Muscle layer of colon (tissue), 2 donors: ENCODE results near the gene RXRA.

Source experiments
- H3K27ac ChIP-seq: one replicate; pipeline ENCODE4 v1.7.0; 2013; ENCODE audit warnings: low read depth, mild to moderate bottlenecking, low read length, moderate library complexity
- H3K27me3 ChIP-seq, 2 donors: one replicate each; pipeline ENCODE4 v1.7.0; 2013; ENCODE audit warnings: low read length in 2 of 2, mild to moderate bottlenecking in 2 of 2; ENCODE audit not compliant: insufficient read depth in 2 of 2, control insufficient read depth in 1 of 2
- H3K36me3 ChIP-seq: one replicate; pipeline ENCODE4 v1.7.0; 2013; ENCODE audit warnings: mild to moderate bottlenecking, low read length; ENCODE audit not compliant: insufficient read depth
- H3K4me1 ChIP-seq: one replicate; pipeline ENCODE4 v1.7.0; 2013; ENCODE audit warnings: mild to moderate bottlenecking, low read length; ENCODE audit not compliant: insufficient read depth
- H3K4me3 ChIP-seq, 2 donors: one replicate each; pipeline ENCODE4 v1.7.0; 2013; ENCODE audit warnings: low read length in 2 of 2, low read depth in 1 of 2, mild to moderate bottlenecking in 1 of 2, moderate library complexity in 1 of 2
- H3K9ac ChIP-seq: one replicate; pipeline ENCODE4 v1.7.0; 2013; ENCODE audit warnings: low read length
- H3K9me3 ChIP-seq: one replicate; pipeline ENCODE4 v1.7.0; 2013; ENCODE audit warnings: mild to moderate bottlenecking, low read length
- donor health status: abdominal sarcoma.
- donor health status: Adenocarcinoma of cecum.

The RXRA gene

DNA sequence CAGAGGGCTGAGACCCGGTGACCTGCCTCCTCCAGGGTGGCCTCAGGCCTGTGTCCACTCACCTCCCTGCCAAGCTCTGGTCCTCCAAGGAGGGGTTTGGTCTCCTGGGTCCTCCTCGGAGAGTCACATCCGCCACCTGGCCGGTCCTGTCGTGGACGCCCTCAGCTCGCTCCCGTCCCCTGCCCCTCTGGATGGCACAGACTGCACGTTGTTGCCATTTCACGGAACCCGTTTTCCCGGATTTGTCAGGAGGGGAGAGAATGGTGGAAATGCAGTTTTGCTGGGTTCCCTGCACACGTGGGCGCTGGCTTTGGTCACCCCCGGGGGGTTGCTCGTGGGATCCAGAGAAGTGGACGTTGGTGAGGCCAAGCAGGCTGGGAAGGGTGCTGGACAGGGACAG lies 62.7 kb downstream of the RXRA start:
- Histone ChIP-seq H3K27me3 (no peaks in the 10 kb centered on the region), H3K9me3 (no peaks in the 10 kb centered on the region), H3K36me3 (no peaks in the 10 kb centered on the region), H3K4me1 (peaks cover 61% of the 10 kb centered on the region), H3K27ac (no peak overlapping the region), H3K4me3 (no peak overlapping the region), H3K9ac (no peak overlapping the region)

DNA sequence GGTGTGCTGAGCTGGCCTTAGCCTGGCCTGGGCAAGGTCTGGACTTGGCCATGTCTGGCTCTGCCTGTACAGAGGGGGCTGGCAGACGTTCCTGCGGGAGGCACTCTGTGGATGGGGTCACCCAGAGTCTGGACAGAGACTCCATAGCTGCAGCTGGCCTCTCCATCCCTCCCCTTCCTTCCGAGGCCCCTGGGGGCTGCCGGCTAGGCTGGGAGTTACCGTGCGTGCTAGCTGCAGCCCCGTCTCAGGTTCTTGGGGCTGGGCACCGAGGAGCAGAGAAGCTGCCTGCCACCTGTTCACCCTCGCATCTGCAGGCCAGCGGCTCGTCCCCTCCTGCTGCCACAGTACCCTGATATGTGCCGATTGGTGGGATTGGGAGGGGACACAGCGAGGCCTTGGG lies 63.4 kb downstream of the RXRA start:
- Histone ChIP-seq H3K4me1 (peaks cover 58% of the 10 kb centered on the region), H3K36me3 (no peaks in the 10 kb centered on the region), H3K27ac (no peak overlapping the region), H3K9me3 (no peaks in the 10 kb centered on the region), H3K9ac (no peak overlapping the region), H3K4me3 (no peak overlapping the region), H3K27me3 (no peaks in the 10 kb centered on the region)

GRCh38 chr9:134390537-134390936 lies 64.3 kb downstream of the RXRA start:
- Histone ChIP-seq H3K9ac (no peak overlapping the region), H3K36me3 (no peaks in the 10 kb centered on the region), H3K27ac (no peak overlapping the region), H3K4me1 (peaks cover 56% of the 10 kb centered on the region), H3K4me3 (no peak overlapping the region), H3K9me3 (no peaks in the 10 kb centered on the region), H3K27me3 (no peaks in the 10 kb centered on the region)

GRCh38 chr9:134390947-134391318 lies 64.7 kb downstream of the RXRA start:
- Histone ChIP-seq H3K27me3 (no peaks in the 10 kb centered on the region), H3K9ac (no peak overlapping the region), H3K4me1 (peaks cover 57% of the 10 kb centered on the region), H3K4me3 (no peak overlapping the region), H3K27ac (no peak overlapping the region), H3K9me3 (no peaks in the 10 kb centered on the region), H3K36me3 (no peaks in the 10 kb centered on the region)

- H3K4me3 ChIP-seq: no peak overlapping the region
- H3K27ac ChIP-seq: no peak overlapping the region
These were observed 65.3 kb downstream of the RXRA start for GRCh38 chr9:134391319-134392231.

GRCh38 chr9:134392900-134393299 lies 66.6 kb downstream of the RXRA start:
- H3K36me3 ChIP-seq: no peaks in the 10 kb centered on the region
- H3K27me3 ChIP-seq: no peaks in the 10 kb centered on the region
- H3K4me1 ChIP-seq: peaks cover 42% of the 10 kb centered on the region
- H3K27ac ChIP-seq: no peak overlapping the region
- no peaks in the 10 kb centered on the region for H3K9me3 ChIP-seq
- no peak overlapping the region for H3K9ac ChIP-seq
- H3K4me3 ChIP-seq: no peak overlapping the region

More at GRCh38 chr9:134391319-134392231, 65.3 kb downstream of the RXRA start:
- H3K9ac ChIP-seq: no peak overlapping the region
- no peaks in the 10 kb centered on the region for H3K27me3 ChIP-seq
- H3K9me3 ChIP-seq: no peaks in the 10 kb centered on the region
- peaks cover 54% of the 10 kb centered on the region for H3K4me1 ChIP-seq
- no peaks in the 10 kb centered on the region for H3K36me3 ChIP-seq

DNA sequence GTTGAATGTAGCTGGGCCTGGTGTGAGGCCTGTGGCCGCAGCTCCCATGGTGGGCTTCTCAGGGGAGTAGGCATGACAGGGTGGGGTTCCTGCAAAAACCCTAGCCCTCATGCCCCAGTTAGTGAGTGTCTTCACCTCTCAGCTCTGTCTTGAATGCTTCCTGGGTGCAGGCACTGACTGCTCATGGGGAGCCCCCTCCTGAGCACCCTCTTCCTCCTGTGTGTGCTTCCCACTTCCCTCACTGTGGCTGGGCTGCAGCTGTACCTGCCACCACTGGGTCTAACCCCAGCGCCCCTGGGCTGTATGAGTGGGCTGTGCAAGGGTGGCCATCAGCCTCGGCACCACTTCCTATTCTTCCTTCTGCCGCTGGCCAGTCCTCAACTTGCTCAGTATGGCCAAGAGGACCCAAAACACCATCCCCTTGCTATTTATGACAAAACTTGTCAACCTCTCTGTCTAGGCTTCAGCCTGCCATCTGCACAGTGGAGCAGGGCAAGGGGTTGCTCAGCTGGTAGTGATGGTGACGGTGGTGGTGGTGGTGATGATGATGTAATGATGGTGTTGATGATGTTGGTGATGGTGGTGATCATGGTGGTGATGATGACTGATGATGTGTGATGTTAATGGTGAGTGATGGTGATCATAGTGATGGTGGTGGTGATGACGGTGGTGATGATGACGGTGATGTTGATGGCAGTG lies 67.5 kb downstream of the RXRA start:
- H3K4me3 ChIP-seq: no peak overlapping the region
- H3K9me3 ChIP-seq: no peaks in the 10 kb centered on the region
- H3K4me1 ChIP-seq: peaks cover 36% of the 10 kb centered on the region
- H3K27ac ChIP-seq: no peak overlapping the region
- H3K36me3 ChIP-seq: no peaks in the 10 kb centered on the region
- H3K9ac ChIP-seq: no peak overlapping the region
- no peaks in the 10 kb centered on the region for H3K27me3 ChIP-seq

DNA sequence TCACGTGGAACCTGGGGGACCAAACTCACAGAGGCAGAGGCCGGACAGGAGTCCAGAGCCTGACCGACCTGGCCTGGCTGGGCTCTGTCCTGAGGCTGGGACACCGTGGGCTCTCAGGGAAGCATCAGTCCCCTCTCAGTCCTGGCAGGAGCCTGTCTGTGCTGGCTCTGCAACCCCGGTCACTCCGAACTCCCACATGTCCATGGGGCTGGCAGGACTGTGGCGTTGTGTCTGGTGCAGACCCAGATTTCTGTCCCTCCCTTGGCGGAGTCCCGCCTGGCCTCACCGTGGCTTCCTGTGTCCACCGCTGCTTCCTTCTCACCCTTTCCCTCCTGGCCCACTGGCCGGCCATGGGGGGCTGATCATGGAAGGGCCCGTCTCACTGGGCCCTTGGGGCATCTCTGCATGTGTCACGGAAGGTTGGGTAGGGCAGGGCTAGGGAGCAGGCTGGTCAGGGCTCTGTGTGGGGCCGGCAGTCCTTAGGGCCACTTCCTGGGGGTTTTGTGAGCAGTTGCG lies 68.8 kb downstream of the RXRA start:
- no peak overlapping the region for H3K4me3 ChIP-seq
- peaks cover 31% of the 10 kb centered on the region for H3K4me1 ChIP-seq
- H3K27ac ChIP-seq: no peak overlapping the region
- no peak overlapping the region for H3K9ac ChIP-seq
- H3K36me3 ChIP-seq: no peaks in the 10 kb centered on the region
- H3K27me3 ChIP-seq: no peaks in the 10 kb centered on the region
- peaks cover 5% of the 10 kb centered on the region for H3K9me3 ChIP-seq

- Histone ChIP-seq H3K27ac (no peak overlapping the region), H3K36me3 (no peaks in the 10 kb centered on the region), H3K4me1 (peaks cover 24% of the 10 kb centered on the region), H3K27me3 (no peaks in the 10 kb centered on the region), H3K4me3 (no peak overlapping the region), H3K9ac (no peak overlapping the region), H3K9me3 (peaks cover 5% of the 10 kb centered on the region)
These were observed 69.5 kb downstream of the RXRA start for GRCh38 chr9:134395737-134396257.

GRCh38 chr9:134396258-134396742 lies 70.0 kb downstream of the RXRA start:
- peaks cover 5% of the 10 kb centered on the region for H3K9me3 ChIP-seq

DNA sequence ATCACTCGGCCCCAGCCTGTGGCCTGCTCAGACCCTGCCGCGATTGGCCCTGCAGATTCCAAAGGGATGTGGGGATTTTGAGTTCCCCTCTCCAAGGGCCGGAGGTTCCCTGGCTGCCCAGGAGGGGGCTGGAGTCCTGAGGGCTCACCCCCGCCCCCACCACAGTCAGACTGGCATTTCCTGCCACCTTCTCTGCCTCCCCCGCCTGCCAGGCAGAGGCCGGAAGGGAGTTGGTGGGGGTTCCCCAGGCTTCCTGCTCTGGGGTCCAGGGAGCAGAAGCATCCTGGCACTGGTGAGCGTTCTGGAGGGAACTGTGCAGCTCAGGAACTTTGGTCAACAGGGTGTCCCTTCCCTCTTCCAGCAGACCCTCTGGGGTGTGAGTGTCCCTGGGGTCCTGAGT lies 70.6 kb downstream of the RXRA start:
- H3K36me3 ChIP-seq: no peaks in the 10 kb centered on the region
- H3K9ac ChIP-seq: no peak overlapping the region
- peaks cover 5% of the 10 kb centered on the region for H3K9me3 ChIP-seq
- H3K27ac ChIP-seq: no peak overlapping the region
- H3K4me3 ChIP-seq: no peak overlapping the region
- H3K4me1 ChIP-seq: peaks cover 14% of the 10 kb centered on the region
- H3K27me3 ChIP-seq: no peaks in the 10 kb centered on the region

More at GRCh38 chr9:134396258-134396742, 70.0 kb downstream of the RXRA start:
- H3K9ac ChIP-seq: no peak overlapping the region
- no peak overlapping the region for H3K27ac ChIP-seq
- H3K4me1 ChIP-seq: peaks cover 19% of the 10 kb centered on the region
- no peaks in the 10 kb centered on the region for H3K27me3 ChIP-seq
- no peaks in the 10 kb centered on the region for H3K36me3 ChIP-seq
- no peak overlapping the region for H3K4me3 ChIP-seq
